GM19438 (cell line): Measurements from ENCODE around the gene PPP1R3D.
"Not testable (repeated sequence)": the region's sequence is repeated elsewhere in the genome, so short reads cannot be mapped to it uniquely, and the experiment has no call there.

Source experiments
- ATAC-seq: cut with Tn5 transposase; IDR thresholded peaks from one replicate; pipeline ENCODE4 v1.9.1; 2021; ENCODE audit warnings: low read depth; ENCODE audit not compliant: unreplicated experiment

PPP1R3D gene

DNA sequence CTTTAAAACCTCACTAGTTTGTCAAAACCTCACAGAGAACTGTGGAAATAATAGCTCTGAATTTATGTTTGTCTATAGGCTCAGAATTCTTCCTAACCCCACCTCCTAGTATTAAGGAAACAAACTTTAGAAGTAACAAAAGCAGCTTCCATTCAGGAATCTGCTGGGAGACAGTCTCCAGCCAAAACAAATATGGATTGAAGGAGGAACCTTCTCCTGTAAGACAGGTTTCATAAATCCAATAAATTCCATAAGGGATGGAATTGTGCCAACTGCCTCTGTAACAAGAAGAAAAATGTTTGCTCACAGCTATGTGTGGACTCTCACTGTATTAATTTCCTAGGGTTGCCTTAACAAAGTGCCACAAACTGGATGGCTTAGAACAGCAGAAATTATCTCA, 14.2 kb downstream of the PPP1R3D start:
- ATAC-seq = no peak

DNA sequence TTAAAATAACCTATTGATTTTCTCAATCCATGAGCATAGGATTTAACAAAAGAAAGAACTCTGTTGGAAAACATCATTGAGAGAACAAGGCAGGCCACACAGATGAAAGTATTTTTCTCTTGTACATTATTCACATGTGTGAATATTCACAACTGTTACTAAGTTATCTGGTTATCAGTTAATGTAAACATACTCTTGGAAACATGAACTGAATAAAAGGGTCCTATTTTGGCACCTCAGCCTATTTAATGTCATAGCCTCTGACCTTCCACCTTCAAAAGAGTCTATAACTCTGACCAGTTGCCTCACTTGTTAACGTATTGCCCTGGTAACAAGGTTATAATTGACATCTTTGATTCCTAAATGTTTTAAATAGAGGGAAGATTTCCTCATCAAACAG, 14.7 kb downstream of the PPP1R3D start:
- no peak for ATAC-seq

DNA sequence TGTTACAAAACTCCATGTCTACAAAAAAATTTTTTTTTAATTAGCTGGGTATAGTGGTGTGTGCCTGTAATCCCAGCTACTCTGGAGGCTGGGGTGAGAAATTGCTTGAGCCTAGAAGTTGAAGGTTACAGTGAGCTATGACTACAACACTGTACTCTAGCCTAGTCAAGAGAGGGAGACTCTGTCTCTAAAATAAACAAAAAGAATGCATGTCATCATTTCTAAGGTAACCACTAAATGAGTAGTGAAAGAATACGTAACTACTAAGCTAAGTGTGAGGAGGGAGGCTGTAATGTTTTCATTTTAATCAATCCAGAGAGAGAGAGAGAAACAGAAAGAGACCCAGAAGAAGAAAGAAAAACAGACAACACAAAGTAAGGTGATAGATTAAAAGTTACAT, 16.6 kb downstream of the PPP1R3D start:
- ATAC-seq = no peak

DNA sequence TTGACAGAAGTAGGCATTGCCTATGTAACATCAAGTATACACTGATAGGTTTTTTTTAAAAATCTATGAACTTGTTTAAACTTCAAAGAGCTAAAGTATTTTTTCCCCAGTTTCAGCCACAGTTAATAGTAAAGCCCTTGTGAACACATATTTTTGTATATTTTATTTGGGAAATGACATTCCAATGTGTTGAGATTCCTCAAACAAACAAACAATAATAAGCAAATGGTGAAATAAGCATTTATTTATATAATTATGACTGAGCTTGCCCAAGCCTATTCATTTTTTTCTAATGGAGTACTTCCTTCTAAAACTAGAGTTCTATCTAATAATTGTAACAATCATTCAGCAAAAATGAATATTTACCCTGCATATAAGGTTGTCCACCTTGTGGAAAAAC, 19.2 kb downstream of the PPP1R3D start:
- ATAC-seq = no peak

DNA sequence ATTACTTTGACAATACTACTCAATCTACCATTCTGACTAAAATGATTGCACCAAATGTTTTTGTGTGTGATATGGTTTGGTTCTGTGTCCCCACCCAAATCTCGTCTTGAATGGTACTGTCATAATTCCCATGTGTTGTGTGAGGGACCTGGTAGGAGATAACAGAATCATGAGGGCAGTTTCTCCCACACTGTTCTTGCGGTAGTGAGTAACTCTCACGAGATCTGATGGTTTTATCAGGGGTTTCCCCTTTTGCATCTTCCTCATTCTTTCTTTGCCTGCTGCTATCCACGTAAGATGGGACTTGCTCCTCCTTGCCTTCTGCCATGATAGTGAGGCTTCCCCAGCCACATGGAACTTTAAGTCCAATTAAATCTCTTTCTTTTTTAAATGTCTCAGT, 27.5 kb downstream of the PPP1R3D start:
- no peak for ATAC-seq

DNA sequence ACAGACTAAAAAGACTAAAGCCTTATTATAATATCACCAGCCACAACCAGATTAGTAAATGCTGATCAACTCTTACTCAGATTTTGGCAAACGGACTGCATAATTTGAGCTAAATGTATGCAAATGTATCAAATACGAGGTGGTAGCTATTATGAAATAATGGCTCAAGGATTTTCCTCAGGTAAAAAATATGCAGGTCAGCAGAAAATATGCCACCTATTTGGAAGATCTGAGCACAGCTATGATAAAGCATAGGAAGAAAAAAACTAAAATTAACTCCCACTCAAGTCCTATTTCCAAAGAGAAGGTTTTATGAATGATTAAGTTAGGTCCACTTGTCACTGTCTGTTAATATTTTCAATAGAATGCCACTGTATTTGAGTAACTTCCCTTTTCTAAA, 29.1 kb downstream of the PPP1R3D start:
- ATAC-seq = no peak

DNA sequence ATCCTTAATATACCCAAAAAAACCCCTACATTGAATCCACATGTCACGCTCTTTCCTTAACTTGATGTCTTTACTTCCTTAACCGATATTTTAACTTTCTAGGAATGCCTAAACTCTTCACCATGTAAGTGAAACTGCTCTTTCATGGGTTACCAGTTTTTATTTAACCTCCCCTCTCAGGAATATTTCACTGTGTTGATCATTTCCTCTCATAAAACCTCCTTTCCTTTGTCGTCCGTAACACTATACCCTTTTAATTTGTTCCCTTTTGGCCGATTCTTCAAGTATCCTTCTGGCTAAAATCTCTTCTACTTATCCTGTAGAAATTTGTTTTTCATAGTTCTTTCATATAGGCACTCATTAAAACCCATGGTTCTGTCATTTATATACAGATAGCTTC, 31.2 kb downstream of the PPP1R3D start:
- ATAC-seq = no peak

DNA sequence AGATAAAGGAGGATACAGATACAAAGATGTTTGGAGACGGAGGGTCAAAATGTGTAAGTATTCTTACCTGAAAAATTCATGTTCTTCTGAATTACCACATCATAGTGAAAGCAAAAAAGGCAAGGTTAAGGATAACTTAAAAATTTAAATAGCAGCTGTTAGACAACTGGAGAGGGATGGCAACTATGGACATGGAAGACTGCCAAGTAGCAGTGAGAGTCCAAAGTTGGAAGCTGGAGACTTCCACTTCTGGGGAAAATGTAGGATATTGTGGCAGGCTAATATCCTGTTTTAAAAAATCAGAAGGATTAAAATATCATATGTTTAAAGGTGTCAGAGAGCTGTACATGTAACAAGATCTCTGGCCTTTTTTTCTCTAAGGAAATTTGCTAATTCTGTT, 36.5 kb downstream of the PPP1R3D start:
- no peak for ATAC-seq

DNA sequence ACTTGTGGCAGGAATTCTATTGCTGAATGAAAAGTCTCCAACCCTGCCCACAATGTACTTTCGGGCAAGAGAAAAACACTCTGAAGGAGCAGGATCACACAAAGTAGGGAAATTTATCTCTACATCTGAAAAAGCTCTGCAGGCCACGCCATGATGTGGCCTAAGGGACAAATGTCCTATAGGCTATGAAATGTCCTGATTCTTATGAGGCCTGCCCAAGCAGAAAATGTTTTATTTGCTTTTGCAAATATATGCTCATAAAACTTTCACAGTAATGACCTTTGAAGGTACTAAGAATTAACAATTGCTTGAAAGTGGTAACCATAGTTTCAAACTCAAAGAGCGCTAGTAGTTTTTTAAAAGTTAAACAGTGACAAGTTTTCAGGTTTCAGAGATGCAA, 37.6 kb downstream of the PPP1R3D start:
- ATAC-seq = no peak

DNA sequence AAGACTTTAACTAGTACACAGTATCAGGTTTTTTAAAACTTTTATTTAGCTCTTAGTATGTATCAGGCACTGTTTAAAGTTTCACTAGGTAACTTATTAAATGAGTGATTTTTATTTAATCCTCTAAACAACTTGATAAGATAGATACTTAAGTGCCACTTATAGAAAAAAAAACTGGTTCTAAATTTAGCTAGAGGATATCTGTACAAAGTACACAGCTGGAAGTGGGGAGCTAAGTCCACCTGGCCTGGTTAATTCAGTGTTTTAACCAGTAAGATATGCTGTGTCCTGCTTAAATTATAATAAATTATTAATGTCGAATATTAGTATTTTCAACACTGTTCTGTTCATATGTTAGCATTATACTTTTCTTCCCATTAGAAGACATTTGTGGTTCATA, 44.2 kb downstream of the PPP1R3D start:
- no peak for ATAC-seq

DNA sequence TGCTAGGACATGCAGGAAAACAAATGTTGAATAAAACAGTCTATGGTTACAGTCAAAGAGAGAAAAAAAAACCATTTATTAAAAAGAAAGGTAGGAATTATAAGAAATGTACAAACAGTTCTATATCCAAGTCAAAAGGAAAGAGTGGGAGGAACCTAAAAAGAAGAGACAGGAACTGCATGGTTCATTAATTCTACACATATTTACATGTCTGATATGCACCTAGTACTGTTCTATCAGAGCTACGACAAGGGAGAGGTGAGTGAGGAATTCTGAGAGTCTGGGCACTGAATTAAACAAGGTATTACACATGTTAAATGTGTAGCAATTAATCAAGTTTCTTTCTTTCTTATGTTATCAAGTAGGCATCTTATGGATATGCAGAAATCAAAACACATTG, 48.5 kb downstream of the PPP1R3D start:
- ATAC-seq = no peak

DNA sequence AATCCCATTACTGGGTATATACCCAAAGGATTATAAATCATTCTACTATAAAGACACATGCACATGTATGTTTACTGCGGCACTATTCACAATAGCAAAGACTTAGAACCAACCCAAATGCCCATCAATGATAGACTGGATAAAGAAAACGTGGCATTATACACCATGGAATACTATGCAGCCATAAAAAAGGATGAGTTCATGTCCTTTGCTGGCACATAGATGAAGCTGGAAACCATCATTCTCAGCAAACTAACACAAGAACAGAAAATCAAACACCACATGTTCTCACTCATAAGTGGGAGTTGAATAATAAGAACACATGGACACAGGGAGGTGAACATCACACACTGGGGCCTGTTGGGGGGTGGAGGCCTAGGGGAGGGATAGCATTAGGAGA, 50.1 kb downstream of the PPP1R3D start:
- ATAC-seq = not testable (repeated sequence)

DNA sequence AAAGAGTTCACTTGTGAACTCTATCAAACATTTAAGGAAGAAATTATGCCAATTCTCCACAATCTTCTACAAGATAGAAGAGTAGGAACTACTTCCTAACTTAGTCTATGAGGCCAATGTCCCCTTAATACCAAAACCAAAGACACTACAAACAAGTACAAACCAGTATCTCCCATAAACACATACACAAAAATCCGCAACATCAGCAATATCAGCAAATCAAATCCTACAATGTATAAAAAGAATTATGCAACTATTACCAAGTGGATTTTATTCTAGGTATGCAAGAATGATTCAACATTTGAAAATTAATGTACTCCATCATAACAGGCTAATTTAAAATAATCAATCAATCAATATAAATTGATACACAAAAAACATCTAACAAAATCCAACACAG, 52.1 kb downstream of the PPP1R3D start:
- no peak for ATAC-seq
